HEK293T (cell line): ENCODE data around the gene PSENEN.

ENCODE experiments used
- ARNT ChIP-seq: fragments of 450-650 bp; IDR thresholded peaks from 2 replicates; pipeline ENCODE4 v1.6.1; 2017; ENCODE audit warnings: mild to moderate bottlenecking
- BHLHE40 ChIP-seq: fragments of 450-650 bp; IDR thresholded peaks from 2 replicates; pipeline ENCODE4 v1.6.1; 2016; ENCODE audit warnings: mild to moderate bottlenecking, moderate library complexity, borderline replicate concordance
- ELF4 ChIP-seq: fragments of 450-650 bp; IDR thresholded peaks from 2 replicates; pipeline ENCODE4 v1.6.1; 2017; ENCODE audit warnings: antibody characterized with exemption
- FOXA1 ChIP-seq: fragments of 450-650 bp; IDR thresholded peaks from 2 replicates; pipeline ENCODE4 v1.6.1; 2016; ENCODE audit warnings: mild to moderate bottlenecking
- FOXK2 ChIP-seq: fragments of 450-650 bp; IDR thresholded peaks from 2 replicates; pipeline ENCODE4 v1.6.1; 2016; ENCODE audit warnings: mild to moderate bottlenecking
- FOXM1 ChIP-seq: fragments of 450-650 bp; IDR thresholded peaks from 2 replicates; pipeline ENCODE4 v1.6.1; 2017; ENCODE audit warnings: mild to moderate bottlenecking, borderline replicate concordance
- HDGF ChIP-seq: fragments of 450-650 bp; IDR thresholded peaks from 2 replicates; pipeline ENCODE4 v1.6.1; 2017; ENCODE audit warnings: antibody characterized with exemption, borderline replicate concordance
- L3MBTL2 ChIP-seq: fragments of 450-650 bp; conservative IDR thresholded peaks from 2 replicates; pipeline ENCODE4 v1.6.1; 2016; ENCODE audit warnings: mild to moderate bottlenecking
- LEF1 ChIP-seq: fragments of 450-650 bp; IDR thresholded peaks from 2 replicates; pipeline ENCODE4 v1.6.1; 2017; ENCODE audit warnings: mild to moderate bottlenecking, borderline replicate concordance
- SP1 ChIP-seq: fragments of 450-650 bp; IDR thresholded peaks from 2 replicates; pipeline ENCODE4 v1.6.1; 2017
- SUZ12 ChIP-seq: fragments of 450-650 bp; IDR thresholded peaks from 2 replicates; pipeline ENCODE4 v1.6.1; 2016; ENCODE audit warnings: mild to moderate bottlenecking
- TARDBP ChIP-seq: fragments of 450-650 bp; IDR thresholded peaks from 2 replicates; pipeline ENCODE4 v1.6.1; 2016
- TF ChIP-seq, protein P1 (sequence below): fragments of 450-650 bp; IDR thresholded peaks from 2 replicates; pipeline ENCODE4 v1.6.1; 2016

DNA sequence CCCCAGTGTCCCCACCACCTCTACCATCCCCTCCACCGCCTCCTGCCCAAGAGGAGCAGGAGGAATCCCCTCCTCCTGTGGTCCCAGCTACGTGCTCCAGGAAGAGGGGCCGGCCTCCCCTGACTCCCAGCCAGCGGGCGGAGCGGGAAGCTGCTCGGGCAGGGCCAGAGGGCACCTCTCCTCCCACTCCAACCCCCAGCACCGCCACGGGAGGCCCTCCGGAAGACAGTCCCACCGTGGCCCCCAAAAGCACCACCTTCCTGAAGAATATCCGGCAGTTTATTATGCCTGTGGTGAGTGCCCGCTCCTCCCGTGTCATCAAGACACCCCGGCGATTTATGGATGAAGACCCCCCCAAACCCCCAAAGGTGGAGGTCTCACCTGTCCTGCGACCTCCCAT is 24.8 kb upstream of the PSENEN start:
- no peak for TF ChIP-seq ARNT
- TF ChIP-seq ELF4, result no peak
- TF ChIP-seq HDGF, result no peak
- TF ChIP-seq, protein P1, sequence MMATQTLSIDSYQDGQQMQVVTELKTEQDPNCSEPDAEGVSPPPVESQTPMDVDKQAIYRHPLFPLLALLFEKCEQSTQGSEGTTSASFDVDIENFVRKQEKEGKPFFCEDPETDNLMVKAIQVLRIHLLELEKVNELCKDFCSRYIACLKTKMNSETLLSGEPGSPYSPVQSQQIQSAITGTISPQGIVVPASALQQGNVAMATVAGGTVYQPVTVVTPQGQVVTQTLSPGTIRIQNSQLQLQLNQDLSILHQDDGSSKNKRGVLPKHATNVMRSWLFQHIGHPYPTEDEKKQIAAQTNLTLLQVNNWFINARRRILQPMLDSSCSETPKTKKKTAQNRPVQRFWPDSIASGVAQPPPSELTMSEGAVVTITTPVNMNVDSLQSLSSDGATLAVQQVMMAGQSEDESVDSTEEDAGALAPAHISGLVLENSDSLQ, result no peak
- TF ChIP-seq SUZ12, result no peak
- no peak for TF ChIP-seq SP1
- TF ChIP-seq FOXM1, result no peak
- TF ChIP-seq BHLHE40, result no peak
- TF ChIP-seq LEF1, result no peak
- TF ChIP-seq FOXK2, result no peak
- TF ChIP-seq L3MBTL2, result no peak
- TF ChIP-seq TARDBP, result no peak
- no peak for TF ChIP-seq FOXA1
